ENCODE measurements around the gene GAREM1. TPM values are rescaled to one million over a fixed set of nuclear protein-coding genes. Genes with fewer than 3 reads are reported as not detected.

Gene GAREM1
- 3.4 and 5.2 TPM in 2 replicates for total RNA-seq

DNA sequence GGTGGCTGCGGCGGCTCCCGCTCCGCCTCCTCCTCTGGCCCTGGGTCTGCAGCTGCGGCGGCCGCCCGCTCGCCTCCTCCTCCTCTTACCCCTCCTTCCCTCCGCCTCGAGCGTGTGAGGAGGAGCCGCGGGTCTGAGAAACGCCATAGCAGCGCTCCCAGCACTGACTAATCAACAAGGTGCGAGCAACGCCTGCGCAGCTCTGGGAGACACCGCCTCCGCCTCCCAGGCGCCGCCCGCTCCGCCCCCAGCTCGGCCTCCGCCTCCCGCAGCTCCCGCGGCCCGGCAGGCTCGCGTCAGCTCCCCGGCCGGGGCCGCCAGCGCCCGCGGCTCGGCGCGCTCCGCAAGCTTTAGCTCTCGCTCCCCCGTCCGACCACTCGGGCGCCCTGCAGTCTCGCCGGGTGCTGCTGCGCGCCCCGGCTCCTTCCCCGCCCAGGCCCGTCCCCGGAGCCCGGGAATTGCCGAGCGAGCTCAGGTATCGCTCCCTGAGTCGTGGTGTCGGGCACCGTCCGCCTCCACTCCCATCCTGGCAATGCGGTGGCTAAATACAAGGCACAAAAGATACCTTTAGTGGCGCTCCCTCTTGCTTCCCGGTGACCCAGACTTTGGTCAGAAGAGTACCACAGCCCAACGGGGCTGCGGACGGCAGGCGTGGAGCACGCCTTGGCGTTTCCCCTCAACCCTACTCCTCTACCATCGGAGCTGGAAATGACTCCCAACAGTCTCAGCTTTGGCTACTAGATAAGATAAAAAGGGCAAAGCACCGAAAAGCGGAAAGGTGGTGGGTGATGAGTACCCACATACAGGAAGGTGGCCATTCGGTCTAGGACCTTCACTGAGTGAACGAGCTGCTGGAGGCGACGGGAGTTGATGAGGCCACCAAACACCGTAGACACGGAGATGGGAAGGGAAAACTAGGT is at the start of gene GAREM1:
Gene GAREM1 (minus strand): TSS at position 169 of the 920 bp plus-strand sequence. CDS start 454 bp downstream, outside the sequence.

Measured in hair follicular keratinocyte (primary cell).